Caco-2 (cell line): ENCODE data around the gene ZNF862. TPM values are rescaled to one million over a fixed set of nuclear protein-coding genes. Genes with fewer than 3 reads are reported as not detected.

Experiments used
- BruUV-seq: library from RNA; stranded (reverse); fragments of 400-500 nt; replicated peaks from 2 replicates; lab custom pipeline; 2021; lab: Mats Ljungman, UMichigan
- CTCF ChIA-PET: fragments of 300-600 bp; sonication (Branson Sonifier 250); formaldehyde crosslinking; loops from one replicate; lab custom pipeline; 2022; ENCODE audit warnings: antibody characterized with exemption; lab: Charles Lee
- POLR2A ChIA-PET: fragments of 300-600 bp; sonication (Branson Sonifier 250); formaldehyde crosslinking; loops from one replicate; lab custom pipeline; 2022; ENCODE audit warnings: antibody characterized with exemption; lab: Charles Lee
- DNase-seq, 2 experiments: peaks; one replicate each; pipeline versions ENCODE4 v3.0.0 to v3.0.0-alpha.2; 2020 to 2022
- H3K27me3 ChIP-seq: replicated peaks from 2 replicates; pipeline ENCODE4 v1.6.0; 2011; ENCODE audit warnings: low read length; ENCODE audit not compliant: control insufficient read depth, insufficient read depth
- H3K36me3 ChIP-seq: 2 replicates; pipeline ENCODE4 v1.5.1; 2011; ENCODE audit warnings: low read length; ENCODE audit not compliant: control insufficient read depth, insufficient read depth
- H3K4me1 ChIP-seq: fragments of 250-450 bp; sonication (Bioruptor Pico); 2 replicates; pipeline ENCODE4 v1.5.1; 2020; ENCODE audit warnings: mild to moderate bottlenecking
- H3K4me3 ChIP-seq: 2 replicates; pipeline ENCODE4 v1.5.1; 2011; ENCODE audit warnings: low read depth, mild to moderate bottlenecking, control low read depth, low read length
- H3K9me3 ChIP-seq: fragments of 250-450 bp; sonication (Bioruptor Pico); 2 replicates; pipeline ENCODE4 v1.5.1; 2020; ENCODE audit warnings: mild to moderate bottlenecking, moderate library complexity
- H3K27ac Mint-ChIP-seq: one replicate; pipeline ENCODE4 v1.8.0; 2022; ENCODE audit warnings: mixed read lengths; ENCODE audit not compliant: unreplicated experiment
- H3K27me3 Mint-ChIP-seq: one replicate; pipeline ENCODE4 v1.8.0; 2022; ENCODE audit warnings: mixed read lengths; ENCODE audit not compliant: insufficient read depth, unreplicated experiment
- H3K36me3 Mint-ChIP-seq: one replicate; pipeline ENCODE4 v1.8.0; 2022; ENCODE audit warnings: mild to moderate bottlenecking, mixed read lengths; ENCODE audit not compliant: insufficient read depth, unreplicated experiment
- H3K4me1 Mint-ChIP-seq: one replicate; pipeline ENCODE4 v1.8.0; 2022; ENCODE audit warnings: low read depth, mixed read lengths; ENCODE audit not compliant: unreplicated experiment
- H3K4me3 Mint-ChIP-seq: one replicate; pipeline ENCODE4 v1.8.0; 2022; ENCODE audit warnings: mild to moderate bottlenecking, moderate library complexity, mixed read lengths; ENCODE audit not compliant: unreplicated experiment
- H3K9me3 Mint-ChIP-seq: one replicate; pipeline ENCODE4 v1.8.0; 2022; ENCODE audit warnings: mixed read lengths; ENCODE audit not compliant: unreplicated experiment
- intact Hi-C: fragments of 100-400 bp; cut with micrococcal nuclease; formaldehyde crosslinking; loops from one replicate; pipeline ENCODE4 v1.10.0; 2022; ENCODE audit not compliant: unreplicated experiment
- total RNA-seq: library from RNA; stranded (reverse); gene quantifications from 2 replicates; pipeline ENCODE4 v1.2.3, GENCODE V29; 2022
- TF ChIP-seq, protein P1 (sequence below), 2 experiments: fragments of 200-600 bp in 1 of 2; IDR thresholded peaks; 1 replicate in 1 of 2; 2 replicates in 1 of 2; pipeline versions ENCODE4 v1.5.1 to v1.8.0; 2011 to 2022; ENCODE audit warnings: antibody characterized with exemption in 1 of 2, control low read depth in 1 of 2, inconsistent platforms in 1 of 2, low read depth in 1 of 2, low read length in 1 of 2, mild to moderate bottlenecking in 1 of 2, moderate library complexity in 1 of 2; ENCODE audit not compliant: insufficient read depth in 1 of 2, severe bottlenecking in 1 of 2, unreplicated experiment in 1 of 2

Gene ZNF862
- total RNA-seq, 1 experiment from 2014 or later: 3.5 TPM

DNA sequence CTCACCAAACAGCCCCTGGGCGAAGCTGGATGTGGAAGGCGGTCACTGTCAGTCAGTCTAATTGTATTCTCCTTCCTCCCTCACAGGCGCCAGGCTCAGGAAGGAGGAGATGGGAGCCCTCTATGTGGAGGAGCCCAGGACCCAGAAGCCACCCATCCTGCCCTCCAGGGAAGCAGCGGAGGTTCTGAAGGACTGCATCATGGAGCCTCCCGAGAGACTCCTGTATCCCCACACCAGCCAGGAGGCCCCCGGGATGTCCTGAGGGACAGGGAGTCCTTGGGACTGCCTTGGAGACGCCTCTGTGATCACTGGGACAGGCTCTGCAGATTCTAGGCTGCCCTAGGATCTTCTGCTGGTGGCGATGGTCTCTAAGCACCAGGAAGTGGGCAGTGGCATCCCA is 25.8 kb downstream of the ZNF862 start:
- no peak overlapping the region for H3K27ac Mint-ChIP-seq
- TF ChIP-seq, protein P1, sequence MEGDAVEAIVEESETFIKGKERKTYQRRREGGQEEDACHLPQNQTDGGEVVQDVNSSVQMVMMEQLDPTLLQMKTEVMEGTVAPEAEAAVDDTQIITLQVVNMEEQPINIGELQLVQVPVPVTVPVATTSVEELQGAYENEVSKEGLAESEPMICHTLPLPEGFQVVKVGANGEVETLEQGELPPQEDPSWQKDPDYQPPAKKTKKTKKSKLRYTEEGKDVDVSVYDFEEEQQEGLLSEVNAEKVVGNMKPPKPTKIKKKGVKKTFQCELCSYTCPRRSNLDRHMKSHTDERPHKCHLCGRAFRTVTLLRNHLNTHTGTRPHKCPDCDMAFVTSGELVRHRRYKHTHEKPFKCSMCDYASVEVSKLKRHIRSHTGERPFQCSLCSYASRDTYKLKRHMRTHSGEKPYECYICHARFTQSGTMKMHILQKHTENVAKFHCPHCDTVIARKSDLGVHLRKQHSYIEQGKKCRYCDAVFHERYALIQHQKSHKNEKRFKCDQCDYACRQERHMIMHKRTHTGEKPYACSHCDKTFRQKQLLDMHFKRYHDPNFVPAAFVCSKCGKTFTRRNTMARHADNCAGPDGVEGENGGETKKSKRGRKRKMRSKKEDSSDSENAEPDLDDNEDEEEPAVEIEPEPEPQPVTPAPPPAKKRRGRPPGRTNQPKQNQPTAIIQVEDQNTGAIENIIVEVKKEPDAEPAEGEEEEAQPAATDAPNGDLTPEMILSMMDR (IDR thresholded peaks at IDR 0.05; ENCODE audit: insufficient read depth in 1 of 2, low read depth in 1 of 2, low read length in 1 of 2, severe bottlenecking in 1 of 2, unreplicated experiment in 1 of 2): no peak
- intact Hi-C loops: no loop called here
- H3K4me3 ChIP-seq: no peak overlapping the region
- no peaks in the 10 kb centered on the region for H3K9me3 Mint-ChIP-seq
- no peak overlapping the region for H3K4me3 Mint-ChIP-seq
- H3K36me3 Mint-ChIP-seq: no peaks in the 10 kb centered on the region
- H3K4me1 Mint-ChIP-seq: no peaks in the 10 kb centered on the region
- DNase-seq: no peak
- POLR2A ChIA-PET: no interaction called here
- no peaks in the 10 kb centered on the region for H3K27me3 ChIP-seq
- H3K9me3 ChIP-seq: no peaks in the 10 kb centered on the region
- no TSS peak for BruUV-seq
- CTCF ChIA-PET: no interaction called here
- H3K36me3 ChIP-seq: no peaks in the 10 kb centered on the region
- peaks cover 4% of the 10 kb centered on the region for H3K27me3 Mint-ChIP-seq
- no peaks in the 10 kb centered on the region for H3K4me1 ChIP-seq

DNA sequence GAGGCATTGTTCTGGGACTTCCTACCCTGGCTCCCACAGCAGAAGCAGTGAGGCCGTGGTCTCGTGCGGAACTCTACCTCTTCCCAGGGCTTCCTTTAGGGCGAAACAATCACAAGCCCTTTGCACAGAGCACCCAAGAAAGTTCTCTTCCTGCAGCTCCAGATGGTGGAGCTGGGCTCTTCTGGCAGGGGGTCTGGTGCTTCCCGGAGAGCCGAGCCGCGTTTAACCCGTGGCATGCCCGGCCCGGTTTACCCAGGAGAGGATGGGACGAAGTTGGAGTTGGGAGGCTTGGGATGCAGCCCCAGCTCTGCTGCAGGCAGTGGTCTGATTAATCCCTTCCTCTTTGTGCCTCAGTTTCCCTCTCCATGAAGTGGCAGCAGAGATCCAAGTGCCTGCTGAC is 26.6 kb downstream of the ZNF862 start:
- intact Hi-C loops: no loop called here
- H3K4me1 ChIP-seq: no peaks in the 10 kb centered on the region
- no peaks in the 10 kb centered on the region for H3K27me3 ChIP-seq
- no peak overlapping the region for H3K4me3 Mint-ChIP-seq
- no peaks in the 10 kb centered on the region for H3K4me1 Mint-ChIP-seq
- H3K27ac Mint-ChIP-seq: no peak overlapping the region
- POLR2A ChIA-PET: no interaction called here
- no peaks in the 10 kb centered on the region for H3K36me3 ChIP-seq
- H3K4me3 ChIP-seq: no peak overlapping the region
- BruUV-seq: no TSS peak
- no peaks in the 10 kb centered on the region for H3K9me3 Mint-ChIP-seq
- no peak for DNase-seq
- H3K36me3 Mint-ChIP-seq: no peaks in the 10 kb centered on the region
- H3K27me3 Mint-ChIP-seq: peaks cover 4% of the 10 kb centered on the region
- TF ChIP-seq, protein P1 (IDR thresholded peaks at IDR 0.05; ENCODE audit: insufficient read depth in 1 of 2, low read depth in 1 of 2, low read length in 1 of 2, severe bottlenecking in 1 of 2, unreplicated experiment in 1 of 2): no peak
- CTCF ChIA-PET: no interaction called here
- no peaks in the 10 kb centered on the region for H3K9me3 ChIP-seq

DNA sequence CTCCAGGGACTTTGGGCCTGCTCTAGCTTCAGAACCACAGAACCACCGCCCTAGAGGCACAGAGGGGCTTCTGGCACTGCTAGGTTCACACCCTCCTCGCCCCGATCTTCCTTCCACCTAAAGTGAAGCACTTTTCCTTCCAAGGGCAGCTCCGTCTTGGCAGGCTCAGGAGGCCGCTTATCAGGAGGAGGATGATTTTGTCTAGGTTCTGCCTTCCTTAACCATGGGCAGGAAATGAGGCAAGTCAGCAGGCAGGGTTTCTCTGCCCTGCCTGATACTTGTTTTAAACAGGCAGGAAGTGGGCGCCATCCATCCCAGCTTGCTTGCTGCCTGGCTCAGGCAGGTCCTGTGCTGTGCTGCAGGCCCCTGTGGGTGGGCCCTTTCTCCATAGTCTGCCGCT is 27.3 kb downstream of the ZNF862 start:
- no TSS peak for BruUV-seq
- intact Hi-C loops: no loop called here
- ChIA-PET POLR2A (no interaction called here), CTCF (interaction anchor here (0.7 kb wide), 1 partner anchor 41 kb away, joined by 3 read pairs; no protein-coding TSS in a partner anchor)
- H3K4me3 Mint-ChIP-seq: no peak overlapping the region
- H3K9me3 Mint-ChIP-seq: no peaks in the 10 kb centered on the region
- DNase-seq: no peak
- no peaks in the 10 kb centered on the region for H3K36me3 Mint-ChIP-seq
- no peaks in the 10 kb centered on the region for H3K9me3 ChIP-seq
- H3K4me1 ChIP-seq: no peaks in the 10 kb centered on the region
- H3K27me3 Mint-ChIP-seq: peaks cover 4% of the 10 kb centered on the region
- no peaks in the 10 kb centered on the region for H3K36me3 ChIP-seq
- H3K27ac Mint-ChIP-seq: no peak overlapping the region
- H3K27me3 ChIP-seq: no peaks in the 10 kb centered on the region
- TF ChIP-seq, protein P1 (IDR thresholded peaks at IDR 0.05; ENCODE audit: insufficient read depth in 1 of 2, low read depth in 1 of 2, low read length in 1 of 2, severe bottlenecking in 1 of 2, unreplicated experiment in 1 of 2): no peak
- H3K4me3 ChIP-seq: no peak overlapping the region
- no peaks in the 10 kb centered on the region for H3K4me1 Mint-ChIP-seq
